Fibroblast of lung (primary cell): Measurements from ENCODE around the gene MAGI2. TPM values are rescaled to one million over a fixed set of nuclear protein-coding genes. Genes with fewer than 3 reads are reported as not detected.

Source experiments
- DNase-seq, 2 donors: peaks; one replicate each; pipeline versions ENCODE4 v3.0.0 to v3.0.0-alpha.2; 2010; ENCODE audit warnings: low read depth in 2 of 2
- H2AFZ ChIP-seq: 2 replicates; pipeline ENCODE4 v1.5.1; 2012; ENCODE audit warnings: low read length, control low read depth, inconsistent platforms
- H3K27ac ChIP-seq: 2 replicates; pipeline ENCODE4 v1.5.1; 2011; ENCODE audit warnings: low read length, control low read depth; ENCODE audit not compliant: insufficient read depth
- H3K27me3 ChIP-seq: 2 replicates; pipeline ENCODE4 v1.5.1; 2011; ENCODE audit warnings: mild to moderate bottlenecking, low read length; ENCODE audit not compliant: control insufficient read depth, insufficient read depth
- H3K36me3 ChIP-seq: 2 replicates; pipeline ENCODE4 v1.5.1; 2011; ENCODE audit warnings: low read length; ENCODE audit not compliant: control insufficient read depth, insufficient read depth
- H3K4me1 ChIP-seq: 2 replicates; pipeline ENCODE4 v1.5.1; 2011; ENCODE audit warnings: low read length; ENCODE audit not compliant: control insufficient read depth, insufficient read depth; ENCODE audit errors: extremely low read depth
- H3K4me2 ChIP-seq: 2 replicates; pipeline ENCODE4 v1.5.1; 2011; ENCODE audit warnings: low read length, control low read depth; ENCODE audit not compliant: insufficient read depth; ENCODE audit errors: extremely low read depth
- H3K4me3 ChIP-seq, 4 experiments: fragments of 200-600 bp in 1 of 4; sonication (generic) in 1 of 4; replicated peaks in 1 of 4; 2 replicates each; pipeline ENCODE4 v1.5.1; 2011 to 2016; ENCODE audit warnings: low read length in 4 of 4, low read depth in 3 of 4, mild to moderate bottlenecking in 3 of 4, control low read depth in 2 of 4, inconsistent platforms in 1 of 4, mixed read lengths in 1 of 4; ENCODE audit not compliant: insufficient read depth in 1 of 4; ENCODE audit errors: control extremely low read depth in 1 of 4
- H3K79me2 ChIP-seq: 2 replicates; pipeline ENCODE4 v1.5.1; 2012; ENCODE audit warnings: mild to moderate bottlenecking, low read length, inconsistent platforms; ENCODE audit not compliant: control insufficient read depth, insufficient read depth
- H3K9ac ChIP-seq: 2 replicates; pipeline ENCODE4 v1.5.1; 2011; ENCODE audit warnings: mild to moderate bottlenecking, low read length, control low read depth; ENCODE audit not compliant: insufficient read depth
- H3K9me3 ChIP-seq: 2 replicates; pipeline ENCODE4 v1.5.1; 2012; ENCODE audit warnings: low read depth, low read length; ENCODE audit not compliant: control insufficient read depth, insufficient read depth
- H4K20me1 ChIP-seq: 2 replicates; pipeline ENCODE4 v1.5.1; 2011; ENCODE audit warnings: low read length; ENCODE audit not compliant: control insufficient read depth, insufficient read depth; ENCODE audit errors: extremely low read depth
- CTCF ChIP-seq, 2 donors: IDR thresholded peaks in 1 of 2; conservative IDR thresholded peaks in 1 of 2; 1 replicate in 1 of 2; 2 replicates in 1 of 2; pipeline ENCODE4 v1.5.1; 2011 to 2012; ENCODE audit warnings: low read length in 2 of 2, control low read depth in 1 of 2, inconsistent platforms in 1 of 2, low read depth in 1 of 2, mild to moderate bottlenecking in 1 of 2
- EZH2 ChIP-seq: IDR thresholded peaks from 2 replicates; pipeline ENCODE4 v1.5.1; 2012; ENCODE audit warnings: low read length, control low read depth, mild to moderate bottlenecking; ENCODE audit errors: missing control alignments
- polyA plus RNA-seq, 2 donors: library from polyadenylated mRNA; depleted of rRNA in 1 of 2; stranded (reverse) in 1 of 2; unstranded in 1 of 2; fragments of >200 nt; gene quantifications; 2 replicates each; pipeline ENCODE4 v1.2.1, GENCODE V29; 2011 to 2012; ENCODE audit warnings: missing spikeins in 1 of 2
- total RNA-seq: library from RNA; depleted of rRNA; stranded (reverse); fragments of >200 nt; gene quantifications from 2 replicates; pipeline ENCODE4 v1.2.1, GENCODE V29; 2014

The MAGI2 gene
- total and polyA plus RNA-seq, 2 donors (not counting 1 experiment from before 2014, with no cell fraction given), result 1.8 to 17.0 TPM

GRCh38 chr7:78368771-78369170, 1084.7 kb downstream of the MAGI2 start:
- no peaks in the 10 kb centered on the region for H3K36me3 ChIP-seq
- no peaks in the 10 kb centered on the region for H3K4me1 ChIP-seq
- H2AFZ ChIP-seq, result no peak overlapping the region
- DNase-seq, result peak in 1 of 2 donors; percentile 19
- TF ChIP-seq EZH2, result no peak
- no peak for TF ChIP-seq CTCF (conservative IDR thresholded peaks at IDR 0.05 in 1 of 2, IDR thresholded peaks at IDR 0.05 in 1 of 2; ENCODE audit: low read depth in 1 of 2, low read length in 2 of 2)
- no peaks in the 10 kb centered on the region for H3K79me2 ChIP-seq
- H3K4me2 ChIP-seq, result no peak overlapping the region
- H3K9me3 ChIP-seq, result no peaks in the 10 kb centered on the region
- no peak overlapping the region for H3K4me3 ChIP-seq
- no peaks in the 10 kb centered on the region for H3K27me3 ChIP-seq
- no peaks in the 10 kb centered on the region for H4K20me1 ChIP-seq
- no peak overlapping the region for H3K27ac ChIP-seq
- H3K9ac ChIP-seq, result no peak overlapping the region

- Histone ChIP-seq H3K4me2 (no peak overlapping the region), H3K36me3 (no peaks in the 10 kb centered on the region), H3K27me3 (no peaks in the 10 kb centered on the region), H3K79me2 (no peaks in the 10 kb centered on the region), H3K9ac (no peak overlapping the region), H4K20me1 (no peaks in the 10 kb centered on the region), H3K4me3 (no peak overlapping the region), H3K27ac (no peak overlapping the region), H3K9me3 (no peaks in the 10 kb centered on the region), H3K4me1 (no peaks in the 10 kb centered on the region), H2AFZ (no peak overlapping the region)
- TF ChIP-seq EZH2 (no peak), CTCF (conservative IDR thresholded peaks at IDR 0.05 in 1 of 2, IDR thresholded peaks at IDR 0.05 in 1 of 2; ENCODE audit: low read depth in 1 of 2, low read length in 2 of 2) (no peak)
- no peak for DNase-seq
Observed at GRCh38 chr7:78367280-78367773, 1086.1 kb downstream of the MAGI2 start.

- Histone ChIP-seq H4K20me1 (no peaks in the 10 kb centered on the region), H2AFZ (no peak overlapping the region), H3K4me1 (no peaks in the 10 kb centered on the region), H3K4me3 (no peak overlapping the region), H3K27me3 (no peaks in the 10 kb centered on the region), H3K27ac (no peak overlapping the region), H3K4me2 (no peak overlapping the region), H3K9me3 (no peaks in the 10 kb centered on the region), H3K9ac (no peak overlapping the region), H3K36me3 (no peaks in the 10 kb centered on the region), H3K79me2 (no peaks in the 10 kb centered on the region)
- TF ChIP-seq EZH2 (no peak), CTCF (conservative IDR thresholded peaks at IDR 0.05 in 1 of 2, IDR thresholded peaks at IDR 0.05 in 1 of 2; ENCODE audit: low read depth in 1 of 2, low read length in 2 of 2) (peak; percentile 7 to 9)
- DNase-seq, result no peak
Observed at GRCh38 chr7:78363866-78364265, 1089.6 kb downstream of the MAGI2 start.
